Large intestine (tissue), 3 donors: ENCODE measurements around the gene KCNH6. TPM values are rescaled to one million over a fixed set of nuclear protein-coding genes. Genes with fewer than 3 reads are reported as not detected.
A peak's percentile ranks its signal among the peaks of the same experiment; 100 is the strongest.

Experiments
- DNase-seq, 2 donors: peaks; one replicate each; pipeline versions ENCODE4 v3.0.0 to v3.0.0-alpha.2; 2013
- H3K27ac ChIP-seq: one replicate; pipeline ENCODE4 v1.5.1; 2013; ENCODE audit warnings: low read length
- H3K27me3 ChIP-seq: 2 replicates; pipeline ENCODE4 v1.6.1; 2013; ENCODE audit warnings: low read length; ENCODE audit not compliant: control insufficient read depth, insufficient read depth
- H3K36me3 ChIP-seq: 2 replicates; pipeline ENCODE4 v1.6.1; 2013; ENCODE audit warnings: low read length; ENCODE audit not compliant: control insufficient read depth, insufficient read depth
- H3K4me1 ChIP-seq: one replicate; pipeline ENCODE4 v1.6.1; 2013; ENCODE audit warnings: low read length; ENCODE audit not compliant: control insufficient read depth, insufficient read depth
- H3K4me3 ChIP-seq: one replicate; pipeline ENCODE4 v1.5.1; 2013; ENCODE audit warnings: low read length
- H3K9me3 ChIP-seq: one replicate; pipeline ENCODE4 v1.6.1; 2013; ENCODE audit warnings: mild to moderate bottlenecking, low read depth, low read length, moderate library complexity; ENCODE audit not compliant: control insufficient read depth
- WGBS: methylation state at CpG from one replicate; pipeline ENCODE4 v1.1.5; 2013; ENCODE audit warnings: low lambda C conversion rate; ENCODE audit not compliant: insufficient coverage; 5-methylcytosine and 5-hydroxymethylcytosine counted together
- polyA plus RNA-seq: library from polyadenylated mRNA; unstranded; fragments of 120-200 nt; gene quantifications from one replicate; pipeline ENCODE4 v1.2.1, GENCODE V29; 2013

KCNH6 gene
- polyA plus RNA-seq, 1 donor: 6.9 TPM

DNA sequence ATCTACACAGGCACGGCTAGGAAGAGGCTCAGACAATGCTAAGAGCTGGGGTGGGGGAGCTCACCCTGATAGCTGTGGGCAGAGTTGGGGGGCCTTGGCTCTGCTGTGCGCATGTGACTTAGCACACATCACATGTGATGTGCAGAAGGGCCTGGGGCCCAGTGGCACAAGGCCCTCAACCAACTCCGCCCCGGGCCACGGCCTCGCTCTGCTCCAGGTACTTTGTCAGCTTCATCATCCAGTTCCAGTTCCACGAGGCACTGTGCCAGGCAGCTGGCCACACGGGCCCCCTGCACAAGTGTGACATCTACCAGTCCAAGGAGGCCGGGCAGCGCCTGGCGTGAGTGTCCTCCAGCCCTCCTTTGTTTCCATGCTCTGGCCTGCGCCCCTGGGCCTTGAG, 27.0 kb upstream of the KCNH6 start:
- Histone ChIP-seq H3K4me1 (peaks cover 9% of the 10 kb centered on the region), H3K27me3 (no peaks in the 10 kb centered on the region), H3K27ac (no peak overlapping the region), H3K36me3 (peaks cover 59% of the 10 kb centered on the region), H3K4me3 (no peak overlapping the region), H3K9me3 (no peaks in the 10 kb centered on the region)
- WGBS: no CpG with 5 or more reads among the region's 12 CpGs
- no peak for DNase-seq

DNA sequence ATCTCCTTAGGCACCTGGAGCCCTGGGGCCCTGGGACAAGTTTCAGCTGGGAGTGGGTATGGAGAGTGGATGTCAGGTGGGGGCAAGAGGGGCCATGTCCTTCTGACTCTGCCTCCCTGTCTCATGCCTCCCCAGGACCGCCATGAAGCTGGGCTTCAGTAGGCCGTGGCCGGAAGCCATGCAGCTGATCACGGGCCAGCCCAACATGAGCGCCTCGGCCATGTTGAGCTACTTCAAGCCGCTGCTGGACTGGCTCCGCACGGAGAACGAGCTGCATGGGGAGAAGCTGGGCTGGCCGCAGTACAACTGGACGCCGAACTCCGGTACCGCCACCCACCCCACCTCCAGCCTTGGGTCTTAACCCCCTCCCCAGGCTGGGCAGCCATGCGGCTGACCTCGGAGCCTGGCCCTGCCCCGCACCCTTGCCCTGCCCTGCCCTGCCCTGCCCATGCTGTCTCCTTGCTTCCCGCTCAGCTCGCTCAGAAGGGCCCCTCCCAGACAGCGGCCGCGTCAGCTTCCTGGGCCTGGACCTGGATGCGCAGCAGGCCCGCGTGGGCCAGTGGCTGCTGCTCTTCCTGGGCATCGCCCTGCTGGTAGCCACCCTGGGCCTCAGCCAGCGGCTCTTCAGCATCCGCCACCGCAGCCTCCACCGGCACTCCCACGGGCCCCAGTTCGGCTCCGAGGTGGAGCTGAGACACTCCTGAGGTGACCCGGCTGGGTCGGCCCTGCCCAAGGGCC, 26.3 kb upstream of the KCNH6 start:
- WGBS: no CpG with 5 or more reads among the region's 36 CpGs

DNA sequence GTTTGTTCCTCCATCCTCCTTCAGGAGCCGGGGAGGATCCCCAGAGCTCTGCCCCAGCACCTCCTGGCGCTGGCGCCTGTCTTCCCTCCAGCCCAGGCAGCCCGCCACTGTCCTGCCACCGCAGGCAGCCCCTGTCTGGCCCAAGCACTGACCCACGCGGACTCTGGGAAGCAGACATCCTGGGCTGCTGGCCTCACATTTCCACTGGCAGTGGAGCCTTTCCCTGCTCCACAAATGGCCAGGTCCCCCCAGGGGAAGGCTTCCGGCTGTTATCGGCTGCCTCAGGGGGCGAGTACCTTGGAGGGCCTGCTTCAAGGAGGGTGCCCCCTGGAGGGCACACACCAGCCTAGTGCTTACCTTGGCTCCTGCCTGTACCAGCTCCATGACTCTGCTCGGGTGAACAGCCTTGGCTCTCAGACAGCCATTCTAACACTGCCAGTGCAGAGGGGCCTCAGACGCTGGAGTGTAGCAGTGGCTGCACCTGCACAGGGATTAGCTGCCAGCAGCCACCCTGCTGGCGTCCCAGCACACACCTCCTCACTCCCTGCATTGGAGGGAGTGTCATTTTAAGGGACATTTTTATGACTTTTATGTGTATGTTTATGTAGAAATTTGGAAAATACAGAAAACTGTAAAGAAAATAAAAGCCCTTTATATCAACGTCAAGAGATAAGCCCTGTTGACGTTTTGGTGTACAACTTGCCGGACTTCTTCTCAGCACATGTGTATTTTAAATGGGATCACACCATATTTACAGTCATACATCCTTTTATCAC, 25.3 kb upstream of the KCNH6 start:
- Histone ChIP-seq H3K4me1 (peaks cover 18% of the 10 kb centered on the region), H3K36me3 (peaks cover 43% of the 10 kb centered on the region), H3K4me3 (no peak overlapping the region), H3K9me3 (no peaks in the 10 kb centered on the region), H3K27me3 (no peaks in the 10 kb centered on the region), H3K27ac (no peak overlapping the region)
- 57% methylated on average over 3 of the region's 16 CpGs for WGBS
- DNase-seq: peak in 1 of 2 donors; percentile 28

More for the DNA sequence above, 26.3 kb upstream of the KCNH6 start:
- Histone ChIP-seq H3K36me3 (peaks cover 53% of the 10 kb centered on the region), H3K9me3 (no peaks in the 10 kb centered on the region), H3K27me3 (no peaks in the 10 kb centered on the region), H3K27ac (no peak overlapping the region), H3K4me3 (no peak overlapping the region), H3K4me1 (peaks cover 9% of the 10 kb centered on the region)
- DNase-seq: no peak

GRCh38 chr17:63498626-63499195, 24.4 kb upstream of the KCNH6 start:
- DNase-seq: peak in 1 of 2 donors; percentile 24
- H3K27ac ChIP-seq: no peak overlapping the region
- peaks cover 22% of the 10 kb centered on the region for H3K4me1 ChIP-seq
- H3K4me3 ChIP-seq: no peak overlapping the region
- H3K9me3 ChIP-seq: no peaks in the 10 kb centered on the region
- 0% methylated on average over 1 of the region's 9 CpGs for WGBS
- H3K27me3 ChIP-seq: no peaks in the 10 kb centered on the region
- peaks cover 35% of the 10 kb centered on the region for H3K36me3 ChIP-seq

GRCh38 chr17:63500543-63501390, 22.4 kb upstream of the KCNH6 start:
- DNase-seq: peak in 1 of 2 donors; percentile 77
- no peaks in the 10 kb centered on the region for H3K9me3 ChIP-seq
- 69% methylated on average over 7 of the region's 14 CpGs for WGBS
- no peak overlapping the region for H3K4me3 ChIP-seq
- H3K4me1 ChIP-seq: peaks cover 28% of the 10 kb centered on the region
- peaks cover 15% of the 10 kb centered on the region for H3K36me3 ChIP-seq
- peak overlapping the region; percentile 32 for H3K27ac ChIP-seq
- no peaks in the 10 kb centered on the region for H3K27me3 ChIP-seq

DNA sequence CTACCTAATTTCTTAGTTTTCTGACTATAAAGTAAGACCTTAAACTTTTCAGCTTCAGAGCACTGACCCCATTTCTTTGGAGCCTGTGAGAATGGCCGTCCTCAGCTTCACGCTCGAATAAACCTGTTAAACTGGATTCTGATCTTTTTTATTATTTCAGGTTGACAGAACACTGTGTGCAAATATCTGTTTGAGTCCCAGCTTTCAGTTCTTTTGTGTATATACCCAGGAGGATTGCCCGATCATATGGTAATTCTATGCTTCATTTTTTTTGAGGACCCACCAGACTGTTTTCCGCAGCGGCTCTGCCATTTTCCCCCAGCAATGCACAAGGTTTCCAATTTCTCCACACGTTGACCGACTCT, 19.8 kb upstream of the KCNH6 start:
- Histone ChIP-seq H3K9me3 (no peaks in the 10 kb centered on the region), H3K36me3 (no peaks in the 10 kb centered on the region), H3K4me3 (no peak overlapping the region), H3K27me3 (no peaks in the 10 kb centered on the region), H3K4me1 (peaks cover 28% of the 10 kb centered on the region), H3K27ac (peak overlapping the region; percentile 28)
- 68% methylated on average over 3 of the region's 8 CpGs for WGBS
- DNase-seq: peak in 1 of 2 donors; percentile 59

GRCh38 chr17:63504261-63504660, 18.9 kb upstream of the KCNH6 start:
- no peaks in the 10 kb centered on the region for H3K27me3 ChIP-seq
- DNase-seq: peak in 1 of 2 donors; percentile 66
- H3K9me3 ChIP-seq: no peaks in the 10 kb centered on the region
- no peak overlapping the region for H3K4me3 ChIP-seq
- no peaks in the 10 kb centered on the region for H3K36me3 ChIP-seq
- H3K27ac ChIP-seq: peak overlapping the region; percentile 60
- peaks cover 24% of the 10 kb centered on the region for H3K4me1 ChIP-seq

GRCh38 chr17:63505341-63505740, 17.8 kb upstream of the KCNH6 start:
- H3K36me3 ChIP-seq: no peaks in the 10 kb centered on the region
- H3K27ac ChIP-seq: no peak overlapping the region
- DNase-seq: no peak
- H3K4me1 ChIP-seq: peaks cover 24% of the 10 kb centered on the region
- H3K4me3 ChIP-seq: no peak overlapping the region
- H3K9me3 ChIP-seq: no peaks in the 10 kb centered on the region
- no CpG with 5 or more reads among the region's 9 CpGs for WGBS
- H3K27me3 ChIP-seq: no peaks in the 10 kb centered on the region

DNA sequence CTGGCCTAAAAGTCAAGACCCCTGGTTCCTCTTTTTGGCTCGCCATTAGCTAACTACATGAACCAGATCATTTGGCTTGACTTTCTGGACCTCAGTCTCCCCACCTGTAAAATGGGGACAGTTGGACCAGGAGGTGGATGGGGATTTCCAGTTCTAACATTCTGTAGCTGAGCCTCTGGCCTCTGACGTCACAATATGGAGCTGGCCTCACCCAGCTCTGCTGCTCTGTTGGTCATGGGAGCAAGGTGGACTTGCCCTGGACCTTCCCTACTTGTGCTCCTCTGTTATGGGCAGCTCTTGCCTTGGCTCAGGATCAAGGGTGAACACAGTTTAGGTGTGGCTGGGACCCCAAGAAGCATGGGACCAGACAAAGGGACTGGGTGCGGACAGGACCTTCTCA, 16.5 kb upstream of the KCNH6 start:
- H3K4me1 ChIP-seq: peaks cover 19% of the 10 kb centered on the region
- H3K27ac ChIP-seq: no peak overlapping the region
- no peaks in the 10 kb centered on the region for H3K9me3 ChIP-seq
- H3K27me3 ChIP-seq: no peaks in the 10 kb centered on the region
- H3K4me3 ChIP-seq: no peak overlapping the region
- no CpG with 5 or more reads among the region's 3 CpGs for WGBS
- no peaks in the 10 kb centered on the region for H3K36me3 ChIP-seq
- DNase-seq: no peak

- WGBS: no CpG with 5 or more reads among the region's 8 CpGs
- Histone ChIP-seq H3K27ac (no peak overlapping the region), H3K4me3 (no peak overlapping the region), H3K9me3 (no peaks in the 10 kb centered on the region), H3K36me3 (no peaks in the 10 kb centered on the region), H3K27me3 (no peaks in the 10 kb centered on the region), H3K4me1 (peaks cover 5% of the 10 kb centered on the region)
- DNase-seq: no peak
These were observed 11.8 kb upstream of the KCNH6 start for GRCh38 chr17:63511331-63511730.
